ENCODE data around the gene PLIN1. TPM values are rescaled to one million over a fixed set of nuclear protein-coding genes. Genes with fewer than 3 reads are reported as not detected.

The PLIN1 gene
- polyA plus RNA-seq, 3 donors, result 0.72 to 0.86 (median 0.74) TPM

DNA sequence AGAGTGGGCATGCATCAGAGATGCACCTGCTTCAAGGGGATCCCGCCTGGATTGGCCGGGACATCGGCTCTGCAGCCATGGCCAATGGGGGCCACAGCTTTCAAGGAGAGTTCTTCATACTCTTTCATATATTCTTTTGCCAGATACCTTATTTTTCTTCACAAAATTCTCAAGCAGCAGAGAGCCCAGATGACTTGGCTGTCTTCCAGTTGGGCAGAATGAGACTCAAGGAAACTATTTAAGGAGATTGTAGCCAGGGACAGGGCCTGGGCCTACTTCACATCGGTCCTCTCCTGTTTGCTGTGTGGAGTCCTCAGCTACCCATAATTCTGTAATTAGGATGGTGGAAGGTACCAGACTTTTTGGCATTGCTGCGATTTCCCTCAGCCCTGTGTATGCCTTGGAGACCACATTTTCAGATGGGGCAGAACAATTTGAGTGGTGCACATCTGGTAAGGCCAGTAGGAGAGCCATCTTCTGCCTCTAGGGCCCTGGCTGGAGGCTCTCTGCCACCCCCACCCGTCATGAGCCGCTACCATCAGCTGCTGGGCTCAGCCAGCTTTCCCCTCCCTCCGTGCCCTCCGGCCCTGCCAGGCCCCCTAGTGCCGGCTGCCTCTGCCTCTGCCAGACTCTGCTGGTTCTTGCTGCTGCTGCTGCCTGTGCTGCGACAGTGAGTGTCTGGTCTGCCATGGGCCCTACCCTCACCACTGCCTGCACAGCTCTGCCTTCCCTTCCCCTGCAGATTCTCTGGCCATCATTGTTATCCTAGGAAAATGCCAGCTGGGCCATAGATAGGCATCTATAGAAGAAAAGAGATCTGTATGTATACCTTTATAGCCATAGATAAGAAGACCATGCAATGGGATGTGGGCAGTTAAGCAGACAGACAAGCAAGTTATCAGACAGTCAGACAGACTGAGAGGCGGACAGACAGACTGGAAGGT is 6.7 kb downstream of the PLIN1 start:
- no peak for DNase-seq (ENCODE audit: low read depth in 3 of 3, low spot score in 2 of 3)

DNA sequence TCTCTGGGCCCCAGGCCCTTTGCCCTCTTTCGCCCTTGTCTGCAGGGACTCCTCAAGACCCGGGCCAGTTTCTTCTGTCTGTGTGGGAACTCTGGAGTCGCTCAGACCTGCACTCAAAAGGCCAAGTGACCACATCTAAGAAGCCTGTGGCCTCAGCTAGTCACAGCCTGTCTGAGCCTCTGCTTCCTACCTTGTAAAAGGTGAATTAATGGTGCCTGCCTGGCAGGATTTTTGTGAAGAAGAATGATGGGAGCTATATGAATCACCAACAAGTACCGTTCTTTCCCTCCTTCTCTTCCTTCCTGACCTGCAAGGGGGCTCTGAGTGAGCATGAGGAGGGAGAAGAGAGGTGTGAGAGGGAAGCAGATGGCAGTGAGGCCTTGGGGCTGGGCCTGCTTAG is 7.5 kb downstream of the PLIN1 start:
- DNase-seq (ENCODE audit: low read depth in 3 of 3, low spot score in 2 of 3), result no peak

DNA sequence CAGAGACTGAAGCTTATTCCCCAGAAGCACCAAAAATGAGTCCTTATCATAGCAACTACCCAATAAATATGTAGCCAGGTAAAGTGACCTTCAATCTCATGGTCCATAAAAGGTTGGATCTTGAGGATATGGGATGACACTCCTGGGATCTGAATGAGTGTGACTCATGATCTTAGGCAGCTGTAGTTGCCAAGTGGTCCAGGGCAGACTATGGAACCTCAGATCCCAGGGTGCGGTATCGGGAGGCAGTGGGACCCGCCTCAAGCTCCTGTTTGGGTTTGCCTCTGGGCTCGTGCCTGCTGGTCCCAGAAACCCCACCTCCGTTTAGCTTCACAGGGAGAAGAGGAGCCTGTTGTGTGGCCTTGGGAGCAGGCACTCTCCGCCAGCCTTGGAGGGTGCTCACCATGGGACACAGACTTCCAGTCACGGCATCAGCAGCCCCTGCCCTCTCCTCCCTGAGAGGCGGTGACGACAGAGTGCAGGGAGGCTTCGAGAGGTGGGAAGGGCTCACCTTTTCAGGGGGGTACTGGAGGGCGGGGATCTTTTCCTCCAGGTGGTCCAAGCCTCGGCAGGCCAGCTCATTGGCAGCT is 8.1 kb downstream of the PLIN1 start:
- no peak for DNase-seq (ENCODE audit: low read depth in 3 of 3, low spot score in 2 of 3)

DNA sequence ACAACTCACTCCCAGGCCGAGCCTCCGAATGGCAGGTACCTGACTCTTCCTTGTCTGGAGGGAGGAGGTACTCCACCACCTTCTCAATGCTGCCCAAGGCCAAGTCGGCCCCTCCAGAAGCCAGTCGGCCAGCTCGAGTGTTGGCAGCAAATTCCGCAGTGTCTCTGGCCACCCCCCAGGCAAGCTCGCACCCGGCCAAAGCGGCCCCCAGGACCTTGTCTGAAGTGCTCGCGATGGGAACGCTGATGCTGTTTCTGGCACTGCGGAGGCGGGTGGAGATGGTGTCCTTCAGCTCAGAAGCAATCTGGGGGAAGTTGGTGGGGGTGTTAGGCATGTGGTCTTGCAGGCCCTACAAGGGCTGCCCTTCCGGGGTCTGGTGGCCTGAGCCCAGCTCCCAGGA is 9.2 kb downstream of the PLIN1 start:
- no peak for DNase-seq (ENCODE audit: low read depth in 3 of 3, low spot score in 2 of 3)

DNA sequence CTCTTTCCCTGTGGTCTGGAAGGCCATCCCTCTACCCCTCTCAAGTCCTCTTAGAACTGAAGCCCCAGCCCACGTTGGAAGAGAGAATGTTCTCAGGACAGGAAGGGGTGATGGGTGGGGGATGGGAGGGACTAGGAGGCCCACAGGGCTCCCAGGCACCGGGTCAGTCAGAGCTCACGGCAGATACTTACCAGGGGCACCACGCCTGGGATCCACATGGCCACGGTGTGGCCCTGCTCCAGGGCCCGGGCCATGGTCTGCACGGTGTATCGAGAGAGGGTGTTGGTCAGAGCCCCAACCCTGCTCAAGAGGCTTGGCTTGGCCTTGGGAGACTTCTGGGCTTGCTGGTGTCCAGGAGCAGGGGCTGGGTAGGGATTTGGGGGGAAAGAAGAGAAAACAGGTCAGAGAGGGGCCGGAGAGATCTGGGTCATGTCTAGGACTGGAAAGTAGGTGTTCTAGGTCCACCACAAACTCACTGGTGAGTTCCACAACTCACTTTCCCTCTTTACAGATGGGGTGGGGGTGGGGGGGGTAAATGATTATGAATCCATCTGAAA is 9.8 kb downstream of the PLIN1 start:
- DNase-seq (ENCODE audit: low read depth in 3 of 3, low spot score in 2 of 3), result no peak

DNA sequence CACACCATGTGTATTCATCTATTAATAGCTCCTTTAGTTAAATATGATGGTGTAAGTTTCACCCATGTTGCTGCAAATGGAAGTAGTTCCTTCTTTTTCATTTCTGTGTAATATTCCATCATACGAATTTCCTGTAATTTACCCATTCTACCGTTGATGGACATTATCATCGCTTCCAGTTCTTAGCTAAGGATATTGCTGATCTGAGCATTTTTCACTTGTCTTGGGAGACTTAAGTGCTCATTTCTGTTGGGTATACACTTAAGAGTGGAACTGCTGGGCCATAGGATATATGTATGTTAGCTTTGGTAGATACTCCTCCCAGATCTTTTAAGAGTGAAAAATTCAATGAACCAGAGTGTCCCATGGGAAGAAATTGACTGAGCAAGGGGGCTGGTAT is 11.0 kb downstream of the PLIN1 start:
- no peak for DNase-seq (ENCODE audit: low read depth in 3 of 3, low spot score in 2 of 3)

DNA sequence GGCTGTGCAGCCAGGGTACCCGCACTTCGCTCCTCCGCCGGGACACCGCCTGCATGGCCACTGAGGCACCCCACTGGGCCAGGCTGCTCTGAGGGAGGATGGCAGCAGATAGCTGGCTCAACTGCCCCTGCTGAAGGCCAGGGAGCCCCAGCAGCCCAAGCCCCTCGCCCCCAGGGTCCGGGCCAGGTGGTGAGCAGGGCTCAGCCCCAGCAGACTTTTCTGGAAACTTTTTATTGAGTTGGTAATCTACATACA is 11.5 kb downstream of the PLIN1 start:
- DNase-seq (ENCODE audit: low read depth in 3 of 3, low spot score in 2 of 3), result no peak

DNA sequence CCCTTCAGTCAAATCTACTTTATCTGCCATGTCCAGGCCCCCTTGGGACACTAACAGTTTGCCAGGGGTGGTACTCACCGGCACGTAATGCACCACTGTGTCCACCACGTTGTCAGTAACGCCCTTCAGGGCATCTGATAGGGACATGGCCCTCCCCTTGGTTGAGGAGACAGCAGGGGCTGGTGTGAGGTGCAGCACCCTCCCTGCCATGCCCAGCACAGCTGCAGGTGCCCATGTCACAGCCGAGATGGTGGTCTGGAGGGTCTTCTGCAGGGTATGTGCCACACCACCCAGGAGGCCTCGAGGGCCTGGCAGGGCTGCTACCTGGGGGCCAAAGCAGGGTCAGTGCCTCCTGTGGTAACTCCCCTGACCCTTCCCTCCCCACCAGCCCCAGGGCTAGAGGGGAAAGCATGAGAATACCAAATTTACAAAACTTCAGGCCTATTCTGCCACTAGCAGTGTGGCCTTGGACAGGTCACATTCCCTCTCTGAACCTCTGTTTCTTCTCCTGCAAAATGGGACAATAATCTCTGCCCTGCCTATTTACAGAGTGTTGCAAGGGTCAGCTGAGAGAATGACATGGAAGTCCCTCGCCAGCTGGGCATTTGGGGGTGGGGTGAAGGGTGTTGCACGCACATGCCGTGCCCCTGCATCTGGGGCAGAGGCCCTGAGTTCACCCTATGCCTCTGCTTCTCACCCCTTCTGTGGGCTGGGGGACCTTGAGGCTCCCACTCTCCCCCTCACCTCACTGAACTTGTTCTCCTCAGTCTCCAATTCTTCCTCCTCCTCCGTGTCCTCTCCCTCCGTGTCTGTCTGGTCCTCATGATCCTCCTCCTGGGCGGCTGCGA is 12.1 kb downstream of the PLIN1 start:
- no peak for DNase-seq (ENCODE audit: low read depth in 3 of 3, low spot score in 2 of 3)

DNA sequence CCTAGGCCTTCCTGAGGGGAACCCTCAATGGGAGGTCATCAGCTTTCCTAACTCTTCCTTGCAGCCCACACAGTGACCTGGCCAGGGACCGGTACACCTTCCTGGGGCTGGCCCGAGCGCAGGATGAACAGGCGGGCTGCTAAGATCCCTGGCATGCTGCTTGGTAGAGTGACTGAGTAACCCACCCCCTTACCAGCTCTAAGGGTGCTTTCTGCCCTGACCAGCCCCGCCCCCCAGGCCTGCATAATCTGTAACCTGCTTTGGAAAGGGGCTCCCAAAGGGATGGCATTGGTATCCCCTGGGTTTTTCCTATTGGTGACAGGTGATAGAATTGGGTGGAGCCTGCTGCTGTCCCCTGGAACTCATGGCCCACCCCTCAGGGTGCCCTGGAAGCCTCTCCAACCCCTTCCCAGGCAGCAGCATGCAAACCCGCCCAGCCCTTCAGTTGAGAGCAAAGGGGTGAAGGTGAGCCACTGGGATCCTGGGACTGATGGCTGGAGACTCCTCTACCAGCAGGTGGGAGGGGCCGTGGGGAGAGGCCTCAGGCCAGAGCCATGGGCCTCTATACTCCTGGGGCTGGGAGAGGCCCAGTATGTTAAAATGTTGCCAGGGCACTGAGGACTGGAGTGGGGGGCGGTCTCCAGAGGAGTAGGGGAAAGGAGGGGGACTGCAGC is 12.8 kb downstream of the PLIN1 start:
- DNase-seq (ENCODE audit: low read depth in 3 of 3, low spot score in 2 of 3), result no peak

DNA sequence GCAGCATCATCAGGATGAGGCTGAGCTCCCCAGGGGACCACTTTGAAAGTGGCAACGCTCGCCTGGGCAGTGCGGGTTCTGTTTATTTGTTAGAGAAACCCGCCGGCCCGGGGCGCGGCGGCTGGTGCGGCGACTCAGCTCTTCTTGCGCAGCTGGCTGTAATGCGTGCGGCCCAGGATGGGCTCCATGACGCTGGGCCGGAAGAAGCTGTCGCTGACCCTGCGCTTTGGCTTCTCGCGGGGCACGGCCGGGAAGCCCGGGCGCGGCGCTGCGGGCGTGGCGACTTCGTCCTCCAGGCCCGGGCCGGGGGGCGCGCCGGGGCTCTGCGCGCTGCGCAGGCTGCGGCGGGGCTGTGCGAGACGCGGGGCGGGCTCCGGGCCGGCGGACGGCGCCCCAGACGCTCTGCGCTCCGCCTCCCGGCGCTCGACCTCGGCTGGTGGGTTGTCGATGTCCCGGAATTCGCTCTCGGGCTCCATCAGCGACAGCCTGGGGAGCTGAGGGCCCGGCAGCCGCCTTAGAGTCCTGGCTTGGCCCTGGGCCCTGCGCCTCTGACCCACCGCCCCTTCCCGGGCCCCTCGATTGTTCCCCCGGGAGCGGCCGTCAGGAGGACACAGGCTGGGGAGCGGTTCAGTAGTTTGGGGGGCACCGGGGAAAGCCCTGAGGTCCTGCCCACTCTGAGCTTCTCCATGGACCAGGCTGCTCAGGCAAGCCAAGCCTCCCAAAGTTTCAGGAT is 13.6 kb downstream of the PLIN1 start:
- DNase-seq (ENCODE audit: low read depth in 3 of 3, low spot score in 2 of 3), result no peak

DNA sequence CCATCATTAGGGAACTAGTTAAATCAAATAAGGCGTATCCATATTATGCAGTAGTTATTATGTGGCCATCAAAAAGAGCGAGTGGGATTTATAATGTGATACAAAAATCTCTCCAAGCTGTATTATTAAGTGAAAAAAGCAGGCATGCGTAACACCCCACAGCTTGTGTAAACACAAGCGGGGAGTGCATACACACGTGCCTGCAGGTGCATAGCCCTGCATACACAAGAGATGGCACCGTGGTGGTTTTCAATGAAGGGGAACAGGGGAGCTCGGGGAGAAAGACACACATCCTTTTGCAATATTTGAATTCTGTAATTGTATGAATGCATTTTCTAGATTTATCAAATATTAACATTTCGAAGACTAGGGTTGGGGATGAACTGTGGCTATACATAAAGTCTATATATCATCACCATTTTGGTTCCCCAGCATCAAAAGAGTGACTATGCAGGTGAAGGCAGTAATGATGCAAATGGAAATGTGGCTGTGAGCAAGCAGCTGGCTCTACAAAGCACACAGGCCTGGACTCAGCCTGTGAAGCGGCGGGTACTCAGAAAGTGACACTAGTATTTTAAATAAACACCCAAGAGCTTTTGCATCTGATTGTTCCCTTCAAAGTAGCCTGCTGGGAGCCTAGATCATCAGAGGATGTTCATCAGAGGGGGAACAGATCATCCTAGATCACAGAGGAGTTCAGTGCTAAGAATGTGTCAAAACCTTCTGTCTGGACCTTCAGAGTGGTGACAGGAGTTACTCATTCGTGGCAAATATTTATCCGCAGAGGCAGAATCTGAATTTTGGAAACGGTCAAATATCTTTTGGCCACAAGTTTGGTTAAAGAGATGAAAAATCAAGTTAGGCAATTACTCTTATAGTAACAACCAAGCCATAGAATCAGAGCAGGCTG is 14.5 kb downstream of the PLIN1 start:
- no peak for DNase-seq (ENCODE audit: low read depth in 3 of 3, low spot score in 2 of 3)

DNA sequence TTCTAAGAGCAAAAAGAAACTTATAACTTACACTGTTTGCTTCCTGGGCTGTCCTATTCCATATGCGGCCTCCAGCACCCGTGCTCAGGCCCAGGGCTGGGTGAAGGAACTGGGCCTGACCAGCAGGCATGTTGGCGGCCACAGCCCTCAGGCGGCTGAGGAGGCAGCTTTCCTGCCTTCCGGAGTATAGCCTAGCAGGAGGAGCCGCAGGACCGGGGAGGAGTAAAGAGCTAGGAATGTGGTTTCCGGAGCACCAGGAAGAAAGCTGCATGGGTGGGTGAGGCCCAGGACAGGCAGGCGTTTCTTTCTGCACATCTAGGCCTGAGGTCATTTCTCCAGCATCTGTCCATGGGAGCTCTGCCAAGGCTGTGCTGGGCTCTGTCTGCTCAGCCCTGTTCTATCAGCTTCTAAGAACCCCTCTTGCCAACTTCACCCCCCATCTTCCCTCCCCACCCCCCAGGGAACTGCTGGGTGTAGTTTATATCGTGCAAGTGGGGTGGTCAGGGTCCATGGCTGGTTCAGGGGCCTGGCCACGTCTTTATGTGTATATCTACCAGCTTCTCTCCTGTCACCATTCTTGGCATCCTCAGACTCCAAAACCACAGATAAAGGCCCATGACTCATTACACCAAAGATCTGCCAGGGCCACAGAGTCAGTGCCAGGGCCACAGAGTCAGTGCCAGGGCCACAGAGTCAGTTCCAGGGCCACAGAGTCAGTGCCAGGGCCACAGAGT is 16.1 kb downstream of the PLIN1 start:
- no peak for DNase-seq (ENCODE audit: low read depth in 3 of 3, low spot score in 2 of 3)

DNA sequence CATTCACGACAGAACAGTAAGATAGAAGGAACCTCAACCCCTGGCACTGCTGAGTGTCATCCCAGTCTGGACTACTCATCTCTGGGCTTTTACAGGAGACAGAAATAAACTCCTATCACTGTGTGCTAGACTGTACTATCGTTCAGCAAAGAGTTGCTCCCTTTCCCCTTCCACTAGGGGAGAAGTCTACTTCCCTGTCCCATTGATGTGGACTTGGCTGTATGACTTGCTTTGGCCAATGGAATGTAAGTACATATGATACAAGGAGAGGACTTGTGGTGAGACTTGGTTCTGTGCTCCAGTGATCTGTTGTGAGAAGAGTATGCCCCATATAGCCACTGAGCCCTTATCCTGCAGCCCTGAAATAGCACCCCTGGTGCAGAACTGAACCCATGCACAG is 18.6 kb downstream of the PLIN1 start:
- no peak for DNase-seq (ENCODE audit: low read depth in 3 of 3, low spot score in 2 of 3)

DNA sequence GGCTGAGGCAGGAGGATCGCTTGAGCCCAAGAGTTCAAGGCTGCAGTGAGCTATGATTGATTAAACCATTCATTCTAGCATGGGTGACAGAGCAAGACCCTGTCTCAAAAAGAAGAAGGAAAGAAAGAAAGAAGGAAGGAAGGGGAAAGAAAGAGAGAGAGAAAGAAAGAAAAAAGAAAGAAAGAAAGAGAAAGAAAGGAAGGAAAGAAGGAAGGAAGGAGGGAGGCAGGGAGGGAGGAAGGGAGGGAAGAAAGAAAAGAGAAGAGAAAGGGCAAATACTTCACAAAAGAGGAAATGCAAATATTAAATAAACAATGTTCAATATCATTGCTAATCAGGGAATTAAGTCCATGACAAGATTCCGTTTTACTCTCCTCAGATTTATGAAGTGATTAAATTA is 19.9 kb downstream of the PLIN1 start:
- no peak for DNase-seq (ENCODE audit: low read depth in 3 of 3, low spot score in 2 of 3)

DNA sequence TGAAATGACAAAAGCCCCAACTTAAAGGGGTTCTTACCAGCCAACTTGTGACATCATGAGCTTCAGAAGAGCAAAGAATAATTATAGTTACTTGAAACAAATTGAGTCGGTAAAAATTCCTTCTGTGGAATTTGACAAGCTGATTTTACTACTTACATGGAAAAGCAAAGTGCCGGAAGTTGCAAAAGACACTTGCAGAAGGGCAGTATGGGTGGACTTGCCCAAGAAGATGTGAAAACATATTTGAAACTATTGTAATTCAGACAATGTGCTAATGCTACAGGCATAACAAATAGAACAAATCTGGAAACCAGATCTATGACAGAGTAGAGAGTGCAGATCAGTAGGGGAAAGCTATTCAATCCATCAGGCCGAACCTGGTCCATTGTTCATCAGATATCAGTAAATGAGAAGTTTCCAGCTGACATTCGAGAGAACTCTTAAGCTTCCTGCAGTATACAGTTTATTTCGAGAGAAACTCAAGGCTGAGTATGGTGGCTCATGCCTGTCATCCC is 21.4 kb downstream of the PLIN1 start:
- DNase-seq (ENCODE audit: low read depth in 3 of 3, low spot score in 2 of 3), result no peak

DNA sequence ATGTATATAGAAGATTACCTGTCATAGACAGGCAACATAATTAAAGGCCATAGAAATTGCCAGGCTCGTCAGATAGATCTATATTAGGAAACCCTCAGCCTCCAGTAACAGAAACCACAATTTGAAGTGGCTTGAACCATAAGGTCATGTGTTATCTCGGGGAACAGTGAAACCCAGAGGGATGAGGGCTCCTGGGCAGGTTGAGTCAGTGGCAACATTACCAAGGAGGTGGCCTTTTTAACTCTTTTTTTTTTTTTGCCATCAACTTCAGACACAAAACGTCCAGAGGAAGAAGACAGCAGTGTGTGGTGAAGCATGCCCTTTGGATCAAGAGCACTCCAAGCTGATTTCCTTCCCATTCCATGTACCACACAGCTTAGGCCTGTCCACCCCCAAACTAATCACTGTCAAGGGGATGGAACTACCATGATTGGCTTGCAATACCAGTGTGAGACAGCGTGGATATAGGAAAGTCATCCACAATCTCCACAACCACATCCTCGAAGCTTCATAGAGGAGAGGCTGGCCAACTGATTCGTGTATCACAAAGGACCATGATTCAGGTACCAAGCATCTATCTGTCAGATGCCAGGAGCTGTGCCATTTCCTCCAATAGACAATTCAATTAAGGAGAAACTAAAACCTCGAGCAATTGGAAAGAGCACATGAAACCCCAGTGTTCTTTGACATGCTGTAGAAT is 22.9 kb downstream of the PLIN1 start:
- no peak for DNase-seq (ENCODE audit: low read depth in 3 of 3, low spot score in 2 of 3)
